K562 (cell line): ENCODE data around the gene RNASE4. TPM values are rescaled to one million over a fixed set of nuclear protein-coding genes. Genes with fewer than 3 reads are reported as not detected.

Source experiments
- IRF1 ChIP-seq: sonication (generic); formaldehyde crosslinking; IDR thresholded peaks from 2 replicates; pipeline ENCODE4 v1.8.0; 2022; ENCODE audit warnings: missing genetic modification reagents, mild to moderate bottlenecking, borderline replicate concordance
- MBD2 ChIP-seq: sonication (generic); IDR thresholded peaks from 2 replicates; pipeline ENCODE4 v1.6.1; 2016; ENCODE audit warnings: low read depth, borderline replicate concordance
- RBBP5 ChIP-seq: fragments of 200-600 bp; sonication (generic); IDR thresholded peaks from 2 replicates; pipeline ENCODE4 v1.6.1; 2012; ENCODE audit warnings: borderline replicate concordance, mild to moderate bottlenecking, low read length, control low read depth, inconsistent platforms; ENCODE audit not compliant: insufficient read depth, poor library complexity, severe bottlenecking
- polyA plus RNA-seq, 8 experiments: library from polyadenylated mRNA; depleted of rRNA in 4 of 8; stranded (reverse) in 5 of 8; unstranded in 3 of 8; fragments of >200 nt; fragmentation: Nextera tagmentation in 2 of 8; fragmentation: Illumina TruSeq in 1 of 8; extraction: Ambion mirVana in 2 of 8; extraction: Trizol in 1 of 8; gene quantifications; 2 replicates each; pipeline versions ENCODE4 v1.2.1 to v1.2.3, GENCODE V29; 2011 to 2014; ENCODE audit warnings: inconsistent platforms in 1 of 8, missing spikeins in 1 of 8
- small RNA-seq: library from RNA; depleted of rRNA; stranded (forward); fragments of <200 nt; gene quantifications from one replicate; pipeline ENCODE3, GENCODE V24; 2014
- total RNA-seq, 7 experiments: library from RNA; depleted of rRNA in 6 of 7; stranded (reverse); fragments of >200 nt in 6 of 7; fragmentation: Illumina TruSeq in 2 of 7; extraction: Trizol in 2 of 7; gene quantifications; 2 replicates each; pipeline versions ENCODE4 v1.2.1 to v1.2.3, GENCODE V29; 2011 to 2021; ENCODE audit warnings: low replicate concordance in 1 of 7

The RNASE4 gene
- total and polyA plus RNA-seq, 9 of the 15 experiments (the other 6 are each of a cell fraction or from before 2014, with no cell fraction given): 0.09 to 0.22 (median 0.13) TPM; not detected in 2

- TF ChIP-seq IRF1: no peak
- TF ChIP-seq RBBP5: no peak
- TF ChIP-seq MBD2: no peak
- TF ChIP-seq, all 486 proteins: peak for 0
These were observed 65.8 kb downstream of the RNASE4 start (continued) for GRCh38 chr14:20750194-20750593.

Small RNA genes within 50 kb of the gene (small RNA-seq; reads per million reads assigned to genes)
- not detected for gene RF00019

Other genes starting within 250 kb of the RNASE4 start
Only the 7 nearest of the 16 such genes appear.
- not detected in 2 replicates for gene RNASE11, start 96.6 kb upstream of the RNASE4 start, total RNA-seq (2014; rRNA removed)
- gene RNASE11, start 96.6 kb upstream of the RNASE4 start, total RNA-seq (2014; rRNA removed; fragmentation: Illumina TruSeq; extraction: Trizol): 0.22 TPM in 1 of 2 replicates, not detected in the other
- not detected in 2 replicates for gene RNASE11, start 96.6 kb upstream of the RNASE4 start, total RNA-seq (2015; rRNA removed; fragmentation: Illumina TruSeq; extraction: Trizol)
- gene RNASE11, start 96.6 kb upstream of the RNASE4 start, total RNA-seq (2021): not detected in 2 replicates
- gene RNASE11, start 96.6 kb upstream of the RNASE4 start, polyA plus RNA-seq (2011; rRNA removed): not detected in 2 replicates
- 0.16 TPM in 1 of 2 replicates, not detected in the other for gene RNASE11, start 96.6 kb upstream of the RNASE4 start, polyA plus RNA-seq (2014; fragmentation: Illumina TruSeq; extraction: Trizol)
- gene RNASE11, start 96.6 kb upstream of the RNASE4 start, polyA plus RNA-seq (2014; fragmentation: Nextera tagmentation; extraction: Ambion mirVana): under 1 TPM in 1 of 2 experiments, not detected in 1; 0.29 TPM
- not detected in 2 replicates for gene RNASE11, start 96.6 kb upstream of the RNASE4 start, polyA plus RNA-seq (2014; rRNA removed)
- not detected in 2 replicates for gene RNASE12, start 93.2 kb upstream of the RNASE4 start, total RNA-seq (2014; rRNA removed)
- gene RNASE12, start 93.2 kb upstream of the RNASE4 start, total RNA-seq (2014; rRNA removed; fragmentation: Illumina TruSeq; extraction: Trizol): not detected in 2 replicates
- not detected in 2 replicates for gene RNASE12, start 93.2 kb upstream of the RNASE4 start, total RNA-seq (2015; rRNA removed; fragmentation: Illumina TruSeq; extraction: Trizol)
- gene RNASE12, start 93.2 kb upstream of the RNASE4 start, total RNA-seq (2021): not detected in 2 replicates
- not detected in 2 replicates for gene RNASE12, start 93.2 kb upstream of the RNASE4 start, polyA plus RNA-seq (2011; rRNA removed)
- not detected in 2 replicates for gene RNASE12, start 93.2 kb upstream of the RNASE4 start, polyA plus RNA-seq (2014; fragmentation: Illumina TruSeq; extraction: Trizol)
- gene RNASE12, start 93.2 kb upstream of the RNASE4 start, polyA plus RNA-seq (2014; fragmentation: Nextera tagmentation; extraction: Ambion mirVana): under 1 TPM in 1 of 2 experiments, not detected in 1; 0.24 TPM
- gene RNASE12, start 93.2 kb upstream of the RNASE4 start, polyA plus RNA-seq (2014; rRNA removed): not detected in 2 replicates
- gene OR6S1, start 42.9 kb upstream of the RNASE4 start, total RNA-seq (2014; rRNA removed): not detected in 2 replicates
- not detected in 2 replicates for gene OR6S1, start 42.9 kb upstream of the RNASE4 start, total RNA-seq (2014; rRNA removed; fragmentation: Illumina TruSeq; extraction: Trizol)
- not detected in 2 replicates for gene OR6S1, start 42.9 kb upstream of the RNASE4 start, total RNA-seq (2015; rRNA removed; fragmentation: Illumina TruSeq; extraction: Trizol)
- not detected in 2 replicates for gene OR6S1, start 42.9 kb upstream of the RNASE4 start, total RNA-seq (2021)
- gene OR6S1, start 42.9 kb upstream of the RNASE4 start, polyA plus RNA-seq (2011; rRNA removed): not detected in 2 replicates
- gene OR6S1, start 42.9 kb upstream of the RNASE4 start, polyA plus RNA-seq (2014; fragmentation: Illumina TruSeq; extraction: Trizol): not detected in 2 replicates
- gene OR6S1, start 42.9 kb upstream of the RNASE4 start, polyA plus RNA-seq (2014; fragmentation: Nextera tagmentation; extraction: Ambion mirVana): not detected
- gene OR6S1, start 42.9 kb upstream of the RNASE4 start, polyA plus RNA-seq (2014; rRNA removed): not detected in 2 replicates
- gene ANG, start 4.2 kb downstream of the RNASE4 start, total RNA-seq (2014; rRNA removed): 0.73 TPM in 1 of 2 replicates, not detected in the other
- gene ANG, start 4.2 kb downstream of the RNASE4 start, total RNA-seq (2014; rRNA removed; fragmentation: Illumina TruSeq; extraction: Trizol): not detected in 2 replicates
- not detected in 2 replicates for gene ANG, start 4.2 kb downstream of the RNASE4 start, total RNA-seq (2015; rRNA removed; fragmentation: Illumina TruSeq; extraction: Trizol)
- 0.42 and 0.44 TPM in 2 replicates for gene ANG, start 4.2 kb downstream of the RNASE4 start, total RNA-seq (2021)
- 0.12 and 0.22 TPM in 2 replicates for gene ANG, start 4.2 kb downstream of the RNASE4 start, polyA plus RNA-seq (2011; rRNA removed)
- 0.26 TPM in 1 of 2 replicates, not detected in the other for gene ANG, start 4.2 kb downstream of the RNASE4 start, polyA plus RNA-seq (2014; fragmentation: Illumina TruSeq; extraction: Trizol)
- gene ANG, start 4.2 kb downstream of the RNASE4 start, polyA plus RNA-seq (2014; fragmentation: Nextera tagmentation; extraction: Ambion mirVana): under 1 TPM; 0.21 to 0.34 TPM
- gene ANG, start 4.2 kb downstream of the RNASE4 start, polyA plus RNA-seq (2014; rRNA removed): 0.96 TPM in 1 of 2 replicates, not detected in the other
- not detected in 2 replicates for gene EDDM3A, start 61.3 kb downstream of the RNASE4 start, total RNA-seq (2014; rRNA removed)
- gene EDDM3A, start 61.3 kb downstream of the RNASE4 start, total RNA-seq (2014; rRNA removed; fragmentation: Illumina TruSeq; extraction: Trizol): not detected in 2 replicates
- not detected in 2 replicates for gene EDDM3A, start 61.3 kb downstream of the RNASE4 start, total RNA-seq (2015; rRNA removed; fragmentation: Illumina TruSeq; extraction: Trizol)
- gene EDDM3A, start 61.3 kb downstream of the RNASE4 start, total RNA-seq (2021): not detected in 2 replicates
- not detected in 2 replicates for gene EDDM3A, start 61.3 kb downstream of the RNASE4 start, polyA plus RNA-seq (2011; rRNA removed)
- not detected in 2 replicates for gene EDDM3A, start 61.3 kb downstream of the RNASE4 start, polyA plus RNA-seq (2014; fragmentation: Illumina TruSeq; extraction: Trizol)
- not detected for gene EDDM3A, start 61.3 kb downstream of the RNASE4 start, polyA plus RNA-seq (2014; fragmentation: Nextera tagmentation; extraction: Ambion mirVana)
- not detected in 2 replicates for gene EDDM3A, start 61.3 kb downstream of the RNASE4 start, polyA plus RNA-seq (2014; rRNA removed)
- gene EDDM3B, start 83.8 kb downstream of the RNASE4 start, total RNA-seq (2014; rRNA removed): not detected in 2 replicates
- gene EDDM3B, start 83.8 kb downstream of the RNASE4 start, total RNA-seq (2014; rRNA removed; fragmentation: Illumina TruSeq; extraction: Trizol): not detected in 2 replicates
- not detected in 2 replicates for gene EDDM3B, start 83.8 kb downstream of the RNASE4 start, total RNA-seq (2015; rRNA removed; fragmentation: Illumina TruSeq; extraction: Trizol)
- not detected in 2 replicates for gene EDDM3B, start 83.8 kb downstream of the RNASE4 start, total RNA-seq (2021)
- not detected in 2 replicates for gene EDDM3B, start 83.8 kb downstream of the RNASE4 start, polyA plus RNA-seq (2011; rRNA removed)
- not detected in 2 replicates for gene EDDM3B, start 83.8 kb downstream of the RNASE4 start, polyA plus RNA-seq (2014; fragmentation: Illumina TruSeq; extraction: Trizol)
- gene EDDM3B, start 83.8 kb downstream of the RNASE4 start, polyA plus RNA-seq (2014; fragmentation: Nextera tagmentation; extraction: Ambion mirVana): not detected
- gene EDDM3B, start 83.8 kb downstream of the RNASE4 start, polyA plus RNA-seq (2014; rRNA removed): not detected in 2 replicates
- 0.12 and 0.14 TPM in 2 replicates for gene RNASE6, start 96.7 kb downstream of the RNASE4 start, total RNA-seq (2014; rRNA removed)
- 0.22 and 0.29 TPM in 2 replicates for gene RNASE6, start 96.7 kb downstream of the RNASE4 start, total RNA-seq (2014; rRNA removed; fragmentation: Illumina TruSeq; extraction: Trizol)
- 0.54 and 0.87 TPM in 2 replicates for gene RNASE6, start 96.7 kb downstream of the RNASE4 start, total RNA-seq (2015; rRNA removed; fragmentation: Illumina TruSeq; extraction: Trizol)
- not detected in 2 replicates for gene RNASE6, start 96.7 kb downstream of the RNASE4 start, total RNA-seq (2021)
- gene RNASE6, start 96.7 kb downstream of the RNASE4 start, polyA plus RNA-seq (2011; rRNA removed): 0.38 and 1.2 TPM in 2 replicates
- gene RNASE6, start 96.7 kb downstream of the RNASE4 start, polyA plus RNA-seq (2014; fragmentation: Illumina TruSeq; extraction: Trizol): 0.42 and 0.71 TPM in 2 replicates
- gene RNASE6, start 96.7 kb downstream of the RNASE4 start, polyA plus RNA-seq (2014; fragmentation: Nextera tagmentation; extraction: Ambion mirVana): 1 to 10 TPM in 1 of 2 experiments, under 1 TPM in 1; 0.69 to 1.0 TPM
- gene RNASE6, start 96.7 kb downstream of the RNASE4 start, polyA plus RNA-seq (2014; rRNA removed): not detected in 2 replicates